GM18873 (cell line): ENCODE measurements around the gene VSTM4.

Experiments
- ATAC-seq: cut with Tn5 transposase; IDR thresholded peaks from one replicate; pipeline ENCODE4 v1.9.1; 2021; ENCODE audit warnings: mild to moderate bottlenecking, moderate library complexity, moderate number of reproducible peaks; ENCODE audit not compliant: unreplicated experiment, low FRiP score

VSTM4 gene

GRCh38 chr10:49115015-49115795 is at the start of gene VSTM4:
VSTM4 (minus strand) TSS chr10:49115522; CDS start chr10:49115485, 37 bp downstream.
- ATAC-seq, result no peak

- no peak for ATAC-seq
Observed at GRCh38 chr10:49164559-49165188, 49.4 kb upstream of the VSTM4 start.

- no peak for ATAC-seq
Observed at GRCh38 chr10:49163741-49164140, 48.4 kb upstream of the VSTM4 start.

GRCh38 chr10:49162761-49163310 is 47.5 kb upstream of the VSTM4 start:
- no peak for ATAC-seq

GRCh38 chr10:49162063-49162462 is 46.7 kb upstream of the VSTM4 start:
- no peak for ATAC-seq

- ATAC-seq, result no peak
Observed at GRCh38 chr10:49161411-49161997, 46.2 kb upstream of the VSTM4 start.

GRCh38 chr10:49160814-49161213 is 45.5 kb upstream of the VSTM4 start:
- ATAC-seq, result no peak

GRCh38 chr10:49160110-49160509 is 44.8 kb upstream of the VSTM4 start:
- no peak for ATAC-seq

GRCh38 chr10:49158915-49159314 is 43.6 kb upstream of the VSTM4 start:
- no peak for ATAC-seq

- no peak for ATAC-seq
Observed at GRCh38 chr10:49158404-49158803, 43.1 kb upstream of the VSTM4 start.

GRCh38 chr10:49157229-49157628 is 41.9 kb upstream of the VSTM4 start:
- no peak for ATAC-seq

- no peak for ATAC-seq
Observed at GRCh38 chr10:49154641-49155040, 39.3 kb upstream of the VSTM4 start.

- ATAC-seq, result no peak
Observed at GRCh38 chr10:49153971-49154370, 38.6 kb upstream of the VSTM4 start.

GRCh38 chr10:49153115-49153514 is 37.8 kb upstream of the VSTM4 start:
- ATAC-seq, result no peak

- no peak for ATAC-seq
Observed at GRCh38 chr10:49152663-49153062, 37.3 kb upstream of the VSTM4 start.

- ATAC-seq, result no peak
Observed at GRCh38 chr10:49152037-49152436, 36.7 kb upstream of the VSTM4 start.

GRCh38 chr10:49151481-49151880 is 36.2 kb upstream of the VSTM4 start:
- no peak for ATAC-seq

- ATAC-seq, result no peak
Observed at GRCh38 chr10:49151025-49151445, 35.7 kb upstream of the VSTM4 start.

GRCh38 chr10:49150426-49150825 is 35.1 kb upstream of the VSTM4 start:
- no peak for ATAC-seq

- ATAC-seq, result no peak
Observed at GRCh38 chr10:49149881-49150280, 34.6 kb upstream of the VSTM4 start.

- ATAC-seq, result no peak
Observed at GRCh38 chr10:49144058-49144720, 28.9 kb upstream of the VSTM4 start.
